HepG2 (cell line): ENCODE data around the gene ID3. TPM values are rescaled to one million over a fixed set of nuclear protein-coding genes. Genes with fewer than 3 reads are reported as not detected.
A peak's percentile ranks its signal among the peaks of the same experiment; 100 is the strongest.

Experiments
- BRD4 ChIP-seq: sonication (generic); formaldehyde crosslinking; IDR thresholded peaks from 2 replicates; pipeline ENCODE4 v1.4.0; 2020; ENCODE audit warnings: missing genetic modification reagents
- BRF2 ChIP-seq: sonication (generic); formaldehyde crosslinking; IDR thresholded peaks from 2 replicates; pipeline ENCODE4 v1.8.1; 2022; ENCODE audit warnings: mild to moderate bottlenecking, missing genetic modification reagents
- CEBPB ChIP-seq: IDR thresholded peaks from 2 replicates; pipeline ENCODE4 v1.6.1; 2011; ENCODE audit warnings: low read depth, low read length, improper control_type of control experiment, borderline replicate concordance
- KIAA2018 ChIP-seq: sonication (generic); formaldehyde crosslinking; IDR thresholded peaks from 2 replicates; pipeline ENCODE4 v1.5.0; 2020; ENCODE audit warnings: mild to moderate bottlenecking, missing genetic modification reagents, borderline replicate concordance
- KMT2A ChIP-seq: sonication (generic); formaldehyde crosslinking; IDR thresholded peaks from 2 replicates; pipeline ENCODE4 v1.4.0; 2020; ENCODE audit warnings: missing genetic modification reagents
- ONECUT2 ChIP-seq: sonication (generic); formaldehyde crosslinking; IDR thresholded peaks from 2 replicates; pipeline ENCODE4 v1.4.0; 2020; ENCODE audit warnings: missing genetic modification reagents
- SMAD3 ChIP-seq: sonication (generic); formaldehyde crosslinking; IDR thresholded peaks from 2 replicates; pipeline ENCODE4 v1.4.0; 2020; ENCODE audit warnings: missing genetic modification reagents
- TCF7L2 ChIP-seq: IDR thresholded peaks from 2 replicates; pipeline ENCODE4 v1.6.1; 2011; ENCODE audit warnings: mild to moderate bottlenecking, low read depth, low read length, moderate library complexity
- TP53 ChIP-seq: sonication (generic); formaldehyde crosslinking; conservative IDR thresholded peaks from 2 replicates; pipeline ENCODE4 v1.4.0; 2020; ENCODE audit warnings: missing genetic modification reagents
- XBP1 ChIP-seq: sonication (generic); formaldehyde crosslinking; IDR thresholded peaks from 2 replicates; pipeline ENCODE4 v1.5.0; 2020; ENCODE audit warnings: missing genetic modification reagents
- ZBTB33 ChIP-seq: sonication (generic); formaldehyde crosslinking; IDR thresholded peaks from 2 replicates; pipeline ENCODE4 v1.4.0; 2020; ENCODE audit warnings: missing genetic modification reagents
- ZFP62 ChIP-seq: sonication (generic); formaldehyde crosslinking; IDR thresholded peaks from 2 replicates; pipeline ENCODE4 v1.4.0; 2020; ENCODE audit warnings: missing genetic modification reagents
- ZFX ChIP-seq: sonication (generic); formaldehyde crosslinking; IDR thresholded peaks from 2 replicates; pipeline ENCODE4 v1.4.0; 2020; ENCODE audit warnings: mild to moderate bottlenecking, low read depth, missing genetic modification reagents, moderate library complexity
- ZMAT3 ChIP-seq: sonication (generic); formaldehyde crosslinking; conservative IDR thresholded peaks from 2 replicates; pipeline ENCODE4 v1.7.0; 2021; ENCODE audit warnings: missing genetic modification reagents
- ZNF12 ChIP-seq: sonication (generic); formaldehyde crosslinking; IDR thresholded peaks from 2 replicates; pipeline ENCODE4 v1.5.0; 2020; ENCODE audit warnings: missing genetic modification reagents
- ZNF296 ChIP-seq: sonication (generic); formaldehyde crosslinking; conservative IDR thresholded peaks from 2 replicates; pipeline ENCODE4 v1.5.0; 2020; ENCODE audit warnings: mild to moderate bottlenecking, missing genetic modification reagents
- ZNF383 ChIP-seq: sonication (generic); formaldehyde crosslinking; IDR thresholded peaks from 2 replicates; pipeline ENCODE4 v1.4.0; 2020; ENCODE audit warnings: missing genetic modification reagents, mild to moderate bottlenecking, borderline replicate concordance
- ZNF496 ChIP-seq: sonication (generic); formaldehyde crosslinking; IDR thresholded peaks from 2 replicates; pipeline ENCODE4 v1.8.1; 2023; ENCODE audit warnings: mild to moderate bottlenecking, moderate library complexity, missing genetic modification reagents; ENCODE audit not compliant: insufficient replicate concordance
- ZNF790 ChIP-seq: sonication (generic); formaldehyde crosslinking; IDR thresholded peaks from 2 replicates; pipeline ENCODE4 v1.8.0; 2022; ENCODE audit warnings: missing genetic modification reagents, mild to moderate bottlenecking, borderline replicate concordance
- polyA plus RNA-seq, 8 experiments: library from polyadenylated mRNA; depleted of rRNA in 3 of 8; stranded (reverse) in 7 of 8; unstranded in 1 of 8; fragments of >200 nt; fragmentation: Illumina TruSeq in 4 of 8; extraction: Trizol in 4 of 8; gene quantifications; 2 replicates each; pipeline versions ENCODE4 v1.2.1 to v1.2.3, GENCODE V29; 2011 to 2016; ENCODE audit warnings: low read depth in 4 of 8, missing spikeins in 1 of 8, mixed read lengths in 1 of 8; ENCODE audit not compliant: insufficient read depth in 1 of 8
- total RNA-seq, 5 experiments: library from RNA; depleted of rRNA; stranded (reverse); fragments of >200 nt; fragmentation: Illumina TruSeq; extraction: Trizol; gene quantifications; 2 replicates each; pipeline ENCODE4 v1.2.3, GENCODE V29; 2016; ENCODE audit warnings: low read depth in 1 of 5

Gene ID3
- total and polyA plus RNA-seq, 2 of the 13 experiments (the other 11 are each of a cell fraction or from before 2014, with no cell fraction given) = 64.8 to 115 TPM

- no peak for TF ChIP-seq KIAA2018 (CRISPR knock-in tag)
- TF ChIP-seq ZNF12 (CRISPR knock-in tag) = no peak
- TF ChIP-seq TP53 (CRISPR knock-in tag) = peak; percentile 86; the same call in 1 of the 2 replicates
- TF ChIP-seq ZNF496 (CRISPR knock-in tag) = no peak
- peak; percentile 73; the same call in 1 of the 2 replicates for TF ChIP-seq ZNF790
- no peak for TF ChIP-seq XBP1 (CRISPR knock-in tag)
- TF ChIP-seq BRF2 = no peak
- TF ChIP-seq ZMAT3 (CRISPR knock-in tag) = no peak
- TF ChIP-seq ZNF383 (CRISPR knock-in tag) = no peak
- TF ChIP-seq ZFX (CRISPR knock-in tag) = 0 out of 2 replicates have a peak, but pooled peaks have one; percentile 28
- TF ChIP-seq BRD4 = no peak; the same call in 1 of the 2 replicates
- TF ChIP-seq ZFP62 (CRISPR knock-in tag) = 0 out of 2 replicates have a peak, but pooled peaks have one; percentile 59
- TF ChIP-seq ZBTB33 = no peak
- no peak for TF ChIP-seq ZNF296
- TF ChIP-seq SMAD3 (CRISPR knock-in tag) = peak; percentile 65; the same call in 1 of the 2 replicates
- no peak for TF ChIP-seq CEBPB
- peak; percentile 48; the same call in 1 of the 2 replicates for TF ChIP-seq KMT2A
- TF ChIP-seq TCF7L2 = no peak
- no peak for TF ChIP-seq ONECUT2 (CRISPR knock-in tag)
Measured at GRCh38 chr1:23559136-23559984, at the start of gene ID3 (continued).
